HUES48 (cell line): ENCODE data around the gene ACOX2.

Experiments
- H3K27ac ChIP-seq: one replicate; pipeline ENCODE4 v1.7.0; 2013; ENCODE audit warnings: low read depth, low read length, inconsistent platforms
- H3K27me3 ChIP-seq: 2 replicates; pipeline ENCODE4 v1.6.1; 2013; ENCODE audit warnings: mild to moderate bottlenecking, low read length; ENCODE audit not compliant: control insufficient read depth, insufficient read depth
- H3K36me3 ChIP-seq: 2 replicates; pipeline ENCODE4 v1.6.1; 2013; ENCODE audit warnings: low read length; ENCODE audit not compliant: control insufficient read depth, insufficient read depth
- H3K4me1 ChIP-seq: 2 replicates; pipeline ENCODE4 v1.6.1; 2013; ENCODE audit warnings: mild to moderate bottlenecking, low read length; ENCODE audit not compliant: control insufficient read depth, insufficient read depth
- H3K4me3 ChIP-seq: 2 replicates; pipeline ENCODE4 v1.5.1; 2013; ENCODE audit warnings: mild to moderate bottlenecking, low read depth, low read length
- H3K9ac ChIP-seq: 2 replicates; pipeline ENCODE4 v1.6.1; 2013; ENCODE audit warnings: mild to moderate bottlenecking, low read depth, low read length, moderate library complexity
- H3K9me3 ChIP-seq: 2 replicates; pipeline ENCODE4 v1.6.1; 2013; ENCODE audit warnings: low read length; ENCODE audit not compliant: control insufficient read depth, insufficient read depth

Gene ACOX2

GRCh38 chr3:58496206-58496857 lies 40.7 kb downstream of the ACOX2 start:
- Histone ChIP-seq H3K9me3 (no peaks in the 10 kb centered on the region), H3K27me3 (no peaks in the 10 kb centered on the region), H3K4me1 (peaks cover 51% of the 10 kb centered on the region), H3K9ac (no peak overlapping the region), H3K27ac (peak overlapping the region; percentile 91), H3K36me3 (peaks cover 6% of the 10 kb centered on the region), H3K4me3 (peak overlapping the region; percentile 43)

GRCh38 chr3:58495101-58495500 lies 41.9 kb downstream of the ACOX2 start:
- peak overlapping the region; percentile 31 for H3K27ac ChIP-seq
- H3K27me3 ChIP-seq, result no peaks in the 10 kb centered on the region
- H3K36me3 ChIP-seq, result no peaks in the 10 kb centered on the region; the same call in none of the 2 replicates
- no peaks in the 10 kb centered on the region for H3K9me3 ChIP-seq
- peaks cover 54% of the 10 kb centered on the region for H3K4me1 ChIP-seq
- no peak overlapping the region for H3K9ac ChIP-seq
- H3K4me3 ChIP-seq, result no peak overlapping the region

- Histone ChIP-seq H3K9ac (no peak overlapping the region), H3K4me1 (peaks cover 54% of the 10 kb centered on the region), H3K27me3 (no peaks in the 10 kb centered on the region), H3K9me3 (no peaks in the 10 kb centered on the region), H3K36me3 (no peaks in the 10 kb centered on the region), H3K4me3 (peak overlapping the region; percentile 85), H3K27ac (no peak overlapping the region)
These were observed 42.9 kb downstream of the ACOX2 start for GRCh38 chr3:58494107-58494506.

GRCh38 chr3:58492494-58492905 lies 44.5 kb downstream of the ACOX2 start:
- Histone ChIP-seq H3K9ac (no peak overlapping the region; the same call in 1 of the 2 replicates), H3K4me1 (peaks cover 51% of the 10 kb centered on the region), H3K27me3 (no peaks in the 10 kb centered on the region), H3K9me3 (no peaks in the 10 kb centered on the region), H3K4me3 (peak overlapping the region; percentile 85), H3K27ac (peak overlapping the region; percentile 69), H3K36me3 (no peaks in the 10 kb centered on the region)

GRCh38 chr3:58491506-58492402 lies 45.2 kb downstream of the ACOX2 start, which contains the start of gene KCTD6:
TSS of gene KCTD6 (plus strand) at chr3:58492096. CDS start at chr3:58498756, 6,660 bp downstream.
- Histone ChIP-seq H3K9me3 (no peaks in the 10 kb centered on the region), H3K9ac (peak within 1 kb of the TSS; percentile 34), H3K27me3 (no peaks in the 10 kb centered on the region), H3K36me3 (no peaks in the 10 kb centered on the region), H3K27ac (peak within 1 kb of the TSS; percentile 69), H3K4me1 (peaks cover 44% of the 10 kb centered on the region), H3K4me3 (peak within 1 kb of the TSS; percentile 85)

GRCh38 chr3:58490860-58491501 lies 46.0 kb downstream of the ACOX2 start:
- Histone ChIP-seq H3K27ac (no peak overlapping the region), H3K36me3 (no peaks in the 10 kb centered on the region), H3K4me3 (peak overlapping the region; percentile 60), H3K27me3 (no peaks in the 10 kb centered on the region), H3K9ac (no peak overlapping the region; the same call in 1 of the 2 replicates), H3K9me3 (no peaks in the 10 kb centered on the region), H3K4me1 (peaks cover 36% of the 10 kb centered on the region)

- Histone ChIP-seq H3K4me3 (no peak overlapping the region), H3K27ac (no peak overlapping the region), H3K27me3 (no peaks in the 10 kb centered on the region), H3K9ac (no peak overlapping the region), H3K9me3 (no peaks in the 10 kb centered on the region), H3K36me3 (no peaks in the 10 kb centered on the region), H3K4me1 (peaks cover 16% of the 10 kb centered on the region)
These were observed 48.0 kb downstream of the ACOX2 start for GRCh38 chr3:58488967-58489366.

- H3K9me3 ChIP-seq, result no peaks in the 10 kb centered on the region
- peaks cover 4% of the 10 kb centered on the region; the same call in 1 of the 2 replicates for H3K4me1 ChIP-seq
- H3K9ac ChIP-seq, result no peak overlapping the region
- H3K27me3 ChIP-seq, result no peaks in the 10 kb centered on the region
- no peak overlapping the region for H3K27ac ChIP-seq
- no peaks in the 10 kb centered on the region for H3K36me3 ChIP-seq
- no peak overlapping the region for H3K4me3 ChIP-seq
These were observed 49.7 kb downstream of the ACOX2 start for GRCh38 chr3:58487140-58487886.

GRCh38 chr3:58485801-58486435 lies 51.1 kb downstream of the ACOX2 start:
- Histone ChIP-seq H3K36me3 (no peaks in the 10 kb centered on the region), H3K4me1 (no peaks in the 10 kb centered on the region; the same call in 1 of the 2 replicates), H3K9me3 (no peaks in the 10 kb centered on the region), H3K4me3 (no peak overlapping the region), H3K27me3 (no peaks in the 10 kb centered on the region), H3K27ac (no peak overlapping the region), H3K9ac (no peak overlapping the region)

- no peak overlapping the region for H3K4me3 ChIP-seq
- no peaks in the 10 kb centered on the region for H3K9me3 ChIP-seq
- H3K9ac ChIP-seq, result no peak overlapping the region
- H3K4me1 ChIP-seq, result no peaks in the 10 kb centered on the region
- no peaks in the 10 kb centered on the region for H3K36me3 ChIP-seq
- H3K27ac ChIP-seq, result no peak overlapping the region
- no peaks in the 10 kb centered on the region for H3K27me3 ChIP-seq
These were observed 52.3 kb downstream of the ACOX2 start for GRCh38 chr3:58484722-58485069.
